ENCODE results near the gene PNP.
A peak's percentile ranks its signal among the peaks of the same experiment; 100 is the strongest.

The PNP gene

GRCh38 chr14:20455355-20456300 is 13.6 kb upstream of the PNP start:
- peak; percentile 87 for DNase-seq

GRCh38 chr14:20456971-20457370 is 12.2 kb upstream of the PNP start:
- no peak for DNase-seq

GRCh38 chr14:20458031-20458789 is 11.0 kb upstream of the PNP start:
- DNase-seq: no peak

- peak; percentile 62 for DNase-seq
Measured at GRCh38 chr14:20460458-20461224, 8.6 kb upstream of the PNP start.

- DNase-seq: peak; percentile 98
Measured at GRCh38 chr14:20461225-20462141, 7.7 kb upstream of the PNP start, which contains the start of gene PIP4P1. TSS of gene PIP4P1 (minus strand) at chr14:20461434. CDS start at chr14:20461325, 109 bp downstream.

GRCh38 chr14:20468764-20469241 is 403 bp upstream of the PNP start:
- no peak for DNase-seq

DNA sequence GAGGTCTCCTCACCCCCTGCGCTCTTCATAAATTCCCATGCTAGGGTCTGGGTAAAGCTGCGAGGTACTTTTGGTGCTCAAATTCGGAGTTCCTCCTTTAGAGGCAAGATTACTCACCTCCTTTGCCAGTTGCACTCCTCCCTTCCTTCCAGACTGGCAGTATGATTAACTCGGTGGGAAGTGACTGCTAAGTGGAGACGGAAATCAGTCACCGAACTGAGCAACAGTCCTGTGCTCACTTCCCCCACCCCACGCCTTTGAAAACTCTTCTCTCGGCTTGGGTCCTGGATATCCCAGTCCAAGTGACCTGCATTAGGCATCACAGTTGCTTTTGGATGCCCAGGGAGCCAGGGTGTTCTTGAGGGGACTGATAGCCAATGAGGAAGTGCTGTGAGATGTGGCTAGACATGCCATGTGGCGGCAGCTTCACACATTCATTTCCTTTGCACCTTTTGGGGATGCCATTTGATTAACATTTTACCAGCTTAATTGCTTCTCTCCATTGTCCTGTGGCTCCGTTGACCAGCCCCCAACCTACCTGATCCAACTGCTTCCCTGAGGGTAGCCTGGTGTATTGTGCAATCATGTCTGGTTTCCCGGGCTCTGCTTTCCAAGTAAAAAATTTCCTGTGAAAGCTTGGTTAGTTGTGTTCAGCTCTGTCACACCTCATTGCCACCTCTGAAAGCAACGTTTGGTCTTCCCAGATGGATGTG is 840 bp downstream of the PNP start:
- peak; percentile 67 for DNase-seq

DNA sequence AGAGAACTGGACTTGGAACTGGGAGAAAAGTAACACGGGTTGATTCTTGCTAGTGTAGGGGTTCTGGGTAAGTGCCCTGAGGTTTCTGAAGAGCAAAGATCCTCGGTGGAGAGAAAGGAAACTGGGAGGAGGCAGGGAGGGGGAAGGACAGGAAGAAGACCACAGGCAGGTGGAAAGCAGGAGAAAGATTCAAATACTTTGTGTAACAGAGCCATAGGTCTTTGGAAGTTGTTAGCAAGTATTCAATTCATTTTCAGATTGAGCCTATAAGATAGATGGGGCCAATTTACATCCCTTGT is 1.3 kb downstream of the PNP start:
- DNase-seq: no peak

GRCh38 chr14:20472536-20473169 is 3.4 kb downstream of the PNP start:
- DNase-seq: no peak

DNA sequence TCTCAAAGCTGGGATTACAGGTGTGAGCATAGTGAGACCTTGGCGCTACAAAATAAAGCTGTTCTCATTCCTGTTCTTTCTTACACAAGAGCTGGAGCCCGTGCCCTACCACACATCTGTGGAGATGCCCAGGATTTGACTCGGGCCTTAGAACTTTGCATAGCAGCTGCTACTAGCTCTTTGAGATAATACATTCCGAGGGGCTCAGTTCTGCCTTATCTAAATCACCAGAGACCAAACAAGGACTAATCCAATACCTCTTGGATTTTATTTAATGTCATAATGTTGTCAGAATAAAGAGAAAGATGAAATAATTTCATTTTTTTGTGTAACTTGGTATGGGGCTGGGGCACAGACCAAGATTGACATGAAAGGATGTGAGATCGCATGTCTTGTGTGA is 7.6 kb downstream of the PNP start:
- no peak for DNase-seq

- DNase-seq: no peak
Measured at GRCh38 chr14:20477211-20477876, 8.1 kb downstream of the PNP start.

GRCh38 chr14:20478894-20479293 is 9.7 kb downstream of the PNP start:
- no peak for DNase-seq

- DNase-seq: no peak
Measured at GRCh38 chr14:20482382-20482781, 13.2 kb downstream of the PNP start.

- no peak for DNase-seq
Measured at GRCh38 chr14:20485900-20486299, 16.7 kb downstream of the PNP start.

DNA sequence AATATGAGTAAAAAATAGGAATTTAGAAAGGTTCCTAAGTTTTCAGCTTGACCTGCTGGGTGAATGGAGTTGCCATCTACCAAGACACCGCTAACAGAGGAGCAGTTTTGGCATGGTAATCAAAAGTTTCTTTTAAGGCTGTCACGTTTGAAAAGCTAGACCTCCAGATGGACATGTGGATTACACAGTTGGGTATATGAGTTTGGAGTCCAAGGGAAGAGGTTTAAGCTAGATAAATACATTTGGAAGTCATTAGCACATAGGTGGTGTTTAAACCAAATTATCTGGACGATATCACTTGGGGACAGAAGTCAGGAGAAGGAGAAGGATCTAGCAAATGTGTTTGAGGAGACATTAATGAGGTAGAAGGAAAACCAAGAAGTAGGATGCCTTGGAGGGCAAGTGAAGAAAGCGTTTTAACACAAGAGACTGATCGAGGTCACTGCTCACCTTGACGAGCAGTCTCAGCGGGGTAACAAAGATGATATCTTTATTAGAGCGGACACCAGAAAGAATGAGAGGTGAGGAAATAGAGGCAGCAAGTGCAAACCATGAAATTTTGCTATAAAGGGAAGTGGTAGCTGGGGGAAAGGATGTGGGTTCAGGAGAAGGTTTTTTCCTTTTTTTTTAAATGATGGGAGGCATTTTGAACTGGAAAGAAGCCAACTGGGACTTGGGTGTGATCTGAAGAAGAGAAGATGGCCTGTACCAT is 17.6 kb downstream of the PNP start:
- no peak for DNase-seq

DNA sequence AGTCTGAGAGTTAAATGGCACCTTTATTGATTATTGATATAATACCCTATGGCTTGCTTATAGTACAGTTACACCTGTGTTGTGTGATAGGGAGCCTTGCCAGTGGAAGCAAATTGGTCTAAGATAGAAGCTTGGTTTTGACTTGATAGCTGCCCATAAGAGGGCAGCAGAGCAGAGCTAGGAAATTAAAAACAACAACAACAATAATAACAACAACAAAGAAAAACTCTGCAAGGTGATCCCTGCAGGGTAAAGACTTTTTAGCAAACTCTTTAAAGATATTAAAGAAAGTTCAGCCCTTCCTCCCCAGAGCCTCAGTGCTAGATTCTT is 18.2 kb downstream of the PNP start:
- no peak for DNase-seq

DNA sequence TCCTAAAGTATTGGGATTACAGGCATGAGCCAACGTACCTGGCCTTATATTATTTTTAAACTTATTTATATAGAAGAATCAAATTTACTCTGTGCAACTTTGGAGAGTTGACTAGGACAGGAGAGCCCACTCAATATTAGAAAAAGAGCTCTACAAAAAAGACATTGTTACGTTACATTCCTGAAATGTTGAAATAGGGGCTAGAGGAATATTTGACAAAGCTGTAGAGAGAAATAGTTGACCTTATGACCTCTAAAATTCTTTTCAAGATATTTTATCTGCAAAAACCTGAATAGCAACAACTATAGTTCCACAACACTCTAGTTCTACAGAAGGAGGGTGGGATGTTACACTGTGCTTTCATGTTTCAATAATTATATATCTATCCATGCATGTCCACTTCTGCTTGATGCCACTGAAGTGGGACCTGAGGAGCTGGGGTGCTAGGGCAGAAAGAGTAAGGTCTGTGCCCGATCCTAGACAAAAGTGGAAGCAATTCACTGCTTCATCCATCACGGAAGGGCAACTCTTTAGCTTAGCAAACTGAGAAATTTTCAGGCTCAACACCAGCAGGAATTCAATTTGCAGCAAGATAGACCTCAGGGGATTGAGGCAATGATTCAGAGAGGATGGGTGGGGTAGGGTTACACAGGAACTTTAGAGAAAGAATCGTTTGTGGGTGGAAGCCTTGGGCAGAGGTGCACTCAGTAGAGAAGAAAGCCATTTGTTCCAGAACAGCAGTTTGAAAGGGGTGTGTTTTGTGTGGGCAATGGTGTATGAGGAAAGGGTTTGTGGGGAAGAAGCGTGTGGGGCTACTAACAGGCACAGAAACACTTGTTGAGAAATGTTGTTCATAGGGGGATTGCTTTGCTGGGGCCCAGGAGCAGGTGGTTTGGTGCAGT is 20.1 kb downstream of the PNP start:
- no peak for DNase-seq

DNA sequence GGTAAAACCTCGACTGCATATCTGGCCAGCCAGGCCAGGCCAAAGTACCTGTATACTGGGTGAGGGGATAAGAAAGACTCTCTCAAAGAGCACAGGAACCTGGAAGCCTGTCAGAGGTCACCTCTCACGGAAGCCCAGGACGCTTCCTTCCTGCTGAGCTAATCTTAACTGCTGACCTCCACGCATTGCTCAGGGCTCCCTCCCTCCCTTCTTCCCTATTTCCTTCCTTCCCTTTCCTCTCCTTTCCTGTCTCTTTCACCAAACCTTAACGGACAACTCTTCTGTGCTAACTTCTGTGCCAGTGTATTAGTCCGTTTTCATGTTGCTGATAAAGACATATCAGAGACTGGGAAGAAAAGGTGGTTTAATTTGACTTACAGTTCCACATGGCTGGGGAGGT is 21.4 kb downstream of the PNP start:
- DNase-seq: no peak

DNA sequence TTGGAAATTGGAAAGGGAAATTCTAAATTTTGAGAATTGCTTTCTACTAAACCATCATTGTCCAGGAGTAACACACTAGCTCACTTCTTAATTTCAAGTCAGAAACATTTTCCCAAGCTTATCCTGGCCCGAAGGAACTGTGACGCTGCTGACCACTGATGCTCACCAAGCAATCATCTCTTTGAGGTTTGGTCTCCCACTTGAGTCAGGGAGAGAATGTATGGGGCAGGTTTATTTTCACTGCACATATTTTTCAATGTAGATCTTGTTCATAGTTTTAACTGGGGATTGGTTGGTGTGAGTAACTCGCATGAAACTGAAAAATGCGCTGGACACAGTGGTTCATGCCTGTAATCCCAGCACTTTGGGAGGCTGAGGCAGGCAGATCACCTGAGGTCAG is 23.3 kb downstream of the PNP start:
- no peak for DNase-seq
